ENCODE results near the gene VSIG4.

The VSIG4 gene

DNA sequence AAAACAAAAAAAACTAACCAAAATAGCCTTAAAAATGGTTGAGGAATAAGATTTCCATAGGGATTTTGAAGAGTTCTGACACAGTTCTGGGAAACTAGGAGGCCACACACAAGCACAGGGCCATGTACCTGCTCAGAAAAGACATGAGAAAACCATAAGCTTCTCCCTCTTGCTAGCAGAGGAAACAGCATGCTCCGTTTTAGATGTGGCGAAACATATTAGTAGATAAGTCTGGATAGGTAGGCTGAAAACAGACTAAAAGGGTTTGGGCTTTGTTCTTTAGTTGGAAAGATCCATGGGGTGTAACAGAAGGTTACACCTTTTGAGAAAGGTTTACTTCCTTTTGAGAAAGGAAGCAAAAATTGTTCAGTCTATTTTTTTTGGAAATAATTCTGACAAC is 10.9 kb downstream of the VSIG4 start:
- FAIRE-seq: peak; percentile 61
- no peak for DNase-seq (ENCODE audit: insufficient read length, low spot score)
- TF ChIP-seq POLR2AphosphoS5 (IDR thresholded peaks at IDR 0.05; ENCODE audit: low read depth, low read length) (no peak), POU2F2 (IDR thresholded peaks at IDR 0.05; ENCODE audit: low read depth, low read length) (no peak), SPI1 (IDR thresholded peaks at IDR 0.05; ENCODE audit: low read depth, low read length) (no peak)

GRCh38 chrX:66024570-66024969 is 15.3 kb downstream of the VSIG4 start:
- DNase-seq (ENCODE audit: insufficient read length, low spot score) (no peak), FAIRE-seq (no peak)
- no peak for TF ChIP-seq SPI1 (IDR thresholded peaks at IDR 0.05; ENCODE audit: low read depth, low read length)
- no peak for TF ChIP-seq PAX5 (IDR thresholded peaks at IDR 0.05; ENCODE audit: insufficient read depth, low read length, severe bottlenecking)
- TF ChIP-seq TAF1 (IDR thresholded peaks at IDR 0.05; ENCODE audit: low read depth, low read length): no peak
- no peak for TF ChIP-seq POLR2AphosphoS5 (IDR thresholded peaks at IDR 0.05; ENCODE audit: low read depth, low read length)
- TF ChIP-seq POLR2A (IDR thresholded peaks at IDR 0.05; ENCODE audit: low read depth, low read length): no peak
- TF ChIP-seq POU2F2 (IDR thresholded peaks at IDR 0.05; ENCODE audit: low read depth, low read length): no peak

DNA sequence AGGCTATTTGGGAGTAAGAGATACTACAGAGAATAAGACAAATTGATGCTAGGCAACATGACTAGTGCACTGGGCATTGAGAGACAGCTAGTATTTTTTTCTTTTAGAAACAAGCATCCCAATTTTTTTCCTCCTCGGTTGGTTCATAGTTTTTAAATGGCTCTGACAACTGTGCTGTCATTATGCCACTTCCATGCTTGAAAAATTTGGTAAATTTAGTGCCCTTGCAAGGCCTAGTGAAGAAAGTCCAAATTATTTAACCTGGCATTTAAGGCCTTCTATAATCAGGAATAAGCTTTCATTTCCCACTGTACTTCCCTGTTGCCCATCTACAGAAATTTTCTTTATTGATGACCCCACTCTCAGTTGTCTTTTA is 15.8 kb downstream of the VSIG4 start:
- no peak for TF ChIP-seq POU2F2 (IDR thresholded peaks at IDR 0.05; ENCODE audit: low read depth, low read length)
- TF ChIP-seq SPI1 (IDR thresholded peaks at IDR 0.05; ENCODE audit: low read depth, low read length): no peak
- no peak for TF ChIP-seq TAF1 (IDR thresholded peaks at IDR 0.05; ENCODE audit: low read depth, low read length)
- TF ChIP-seq POLR2AphosphoS5 (IDR thresholded peaks at IDR 0.05; ENCODE audit: low read depth, low read length): no peak
- no peak for TF ChIP-seq POLR2A (IDR thresholded peaks at IDR 0.05; ENCODE audit: low read depth, low read length)
- TF ChIP-seq PAX5 (IDR thresholded peaks at IDR 0.05; ENCODE audit: insufficient read depth, low read length, severe bottlenecking): no peak
- FAIRE-seq: no peak
- DNase-seq (ENCODE audit: insufficient read length, low spot score): no peak

DNA sequence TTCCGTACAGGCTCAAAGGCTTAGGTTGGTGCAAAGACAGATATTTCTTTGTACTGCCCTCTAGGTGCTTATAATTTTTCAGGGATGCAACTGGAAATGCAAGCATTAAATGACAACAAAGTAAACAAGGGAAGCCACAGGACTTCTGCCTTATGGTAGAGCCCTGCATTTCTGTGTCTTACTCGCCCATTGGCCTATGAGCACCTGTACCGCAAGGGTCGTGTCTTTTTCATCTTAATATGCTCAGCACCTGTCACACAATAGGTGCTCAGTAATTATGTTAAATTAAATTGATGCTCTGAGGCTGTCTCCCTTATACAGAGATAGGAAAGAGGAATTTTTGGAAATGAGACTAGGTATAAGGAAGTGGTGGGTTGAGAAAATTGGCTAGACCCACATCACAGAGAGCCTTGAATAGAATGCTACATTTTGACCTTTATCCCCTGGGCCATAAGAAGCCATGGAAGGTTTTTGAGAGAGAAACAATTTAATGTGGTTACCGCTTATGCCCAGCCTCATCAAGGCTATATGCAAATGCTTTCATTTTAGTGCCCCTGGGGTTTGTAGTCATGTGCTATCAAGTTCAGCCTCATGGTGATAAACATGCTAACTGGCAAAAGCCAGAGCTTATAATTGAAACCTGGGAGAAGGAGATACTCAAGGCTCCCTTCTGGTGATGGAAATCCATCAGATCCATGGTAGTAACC is 16.3 kb downstream of the VSIG4 start:
- FAIRE-seq: peak; percentile 13
- no peak for DNase-seq (ENCODE audit: insufficient read length, low spot score)
- TF ChIP-seq POLR2AphosphoS5 (IDR thresholded peaks at IDR 0.05; ENCODE audit: low read depth, low read length) (no peak), POLR2A (IDR thresholded peaks at IDR 0.05; ENCODE audit: low read depth, low read length) (no peak), TAF1 (IDR thresholded peaks at IDR 0.05; ENCODE audit: low read depth, low read length) (no peak), POU2F2 (IDR thresholded peaks at IDR 0.05; ENCODE audit: low read depth, low read length) (no peak), PAX5 (IDR thresholded peaks at IDR 0.05; ENCODE audit: insufficient read depth, low read length, severe bottlenecking) (no peak), SPI1 (IDR thresholded peaks at IDR 0.05; ENCODE audit: low read depth, low read length) (no peak)

DNA sequence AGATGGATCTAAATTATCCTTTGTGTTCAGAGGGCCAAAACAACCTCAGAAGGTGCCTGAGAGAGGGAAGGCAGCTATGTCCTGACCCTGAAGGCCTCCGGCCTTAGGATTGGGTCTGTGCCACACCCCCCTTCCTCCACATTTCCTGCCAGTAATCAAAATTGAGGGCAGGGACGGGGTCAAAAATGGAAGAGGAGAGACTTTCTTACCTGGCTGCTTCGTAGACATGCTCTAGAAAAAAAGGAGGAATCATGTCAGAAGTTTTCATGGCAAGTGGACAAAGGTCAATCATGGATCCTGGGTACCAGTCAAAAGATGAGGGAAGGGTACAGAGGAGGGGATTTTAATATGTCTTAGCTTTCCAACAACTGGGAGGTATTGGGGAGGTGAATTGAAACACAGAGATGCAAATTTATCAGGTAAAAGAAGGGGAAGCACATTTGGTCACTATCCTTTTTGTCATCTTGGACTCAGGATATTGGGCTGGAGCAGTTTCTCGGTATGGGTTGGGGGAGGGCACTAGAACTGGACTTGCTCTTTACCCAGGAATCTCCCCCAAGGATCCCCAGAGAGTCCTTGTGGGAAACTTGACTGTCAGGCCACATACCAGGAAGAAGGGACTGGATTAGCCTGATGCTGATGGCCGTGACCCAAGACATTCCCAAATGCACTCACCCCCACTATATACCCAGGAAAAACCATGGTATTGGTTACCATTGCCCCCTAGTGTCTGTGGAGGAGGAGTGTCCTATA is 17.1 kb downstream of the VSIG4 start:
- FAIRE-seq (peak; percentile 79), DNase-seq (ENCODE audit: insufficient read length, low spot score) (no peak)
- TF ChIP-seq POU2F2 (IDR thresholded peaks at IDR 0.05; ENCODE audit: low read depth, low read length) (no peak), SPI1 (IDR thresholded peaks at IDR 0.05; ENCODE audit: low read depth, low read length) (no peak), PAX5 (IDR thresholded peaks at IDR 0.05; ENCODE audit: insufficient read depth, low read length, severe bottlenecking) (no peak), POLR2A (IDR thresholded peaks at IDR 0.05; ENCODE audit: low read depth, low read length) (no peak), TAF1 (IDR thresholded peaks at IDR 0.05; ENCODE audit: low read depth, low read length) (no peak), POLR2AphosphoS5 (IDR thresholded peaks at IDR 0.05; ENCODE audit: low read depth, low read length) (no peak)

GRCh38 chrX:66021765-66022631 is 17.9 kb downstream of the VSIG4 start:
- no peak for TF ChIP-seq POLR2A (IDR thresholded peaks at IDR 0.05; ENCODE audit: low read depth, low read length)
- TF ChIP-seq PAX5 (IDR thresholded peaks at IDR 0.05; ENCODE audit: insufficient read depth, low read length, severe bottlenecking): no peak
- no peak for TF ChIP-seq POLR2AphosphoS5 (IDR thresholded peaks at IDR 0.05; ENCODE audit: low read depth, low read length)
- TF ChIP-seq POU2F2 (IDR thresholded peaks at IDR 0.05; ENCODE audit: low read depth, low read length): no peak
- no peak for TF ChIP-seq SPI1 (IDR thresholded peaks at IDR 0.05; ENCODE audit: low read depth, low read length)
- no peak for TF ChIP-seq TAF1 (IDR thresholded peaks at IDR 0.05; ENCODE audit: low read depth, low read length)
- DNase-seq (ENCODE audit: insufficient read length, low spot score): no peak
- peak; percentile 52 for FAIRE-seq

- DNase-seq (ENCODE audit: insufficient read length, low spot score): no peak
- TF ChIP-seq POLR2A (IDR thresholded peaks at IDR 0.05; ENCODE audit: low read depth, low read length): no peak
- no peak for TF ChIP-seq SPI1 (IDR thresholded peaks at IDR 0.05; ENCODE audit: low read depth, low read length)
- no peak for TF ChIP-seq POLR2AphosphoS5 (IDR thresholded peaks at IDR 0.05; ENCODE audit: low read depth, low read length)
- no peak for TF ChIP-seq TAF1 (IDR thresholded peaks at IDR 0.05; ENCODE audit: low read depth, low read length)
- TF ChIP-seq POU2F2 (IDR thresholded peaks at IDR 0.05; ENCODE audit: low read depth, low read length): no peak
- no peak for TF ChIP-seq PAX5 (IDR thresholded peaks at IDR 0.05; ENCODE audit: insufficient read depth, low read length, severe bottlenecking)
- peak; percentile 71 for FAIRE-seq
Measured at GRCh38 chrX:66021401-66021764, 18.5 kb downstream of the VSIG4 start.

DNA sequence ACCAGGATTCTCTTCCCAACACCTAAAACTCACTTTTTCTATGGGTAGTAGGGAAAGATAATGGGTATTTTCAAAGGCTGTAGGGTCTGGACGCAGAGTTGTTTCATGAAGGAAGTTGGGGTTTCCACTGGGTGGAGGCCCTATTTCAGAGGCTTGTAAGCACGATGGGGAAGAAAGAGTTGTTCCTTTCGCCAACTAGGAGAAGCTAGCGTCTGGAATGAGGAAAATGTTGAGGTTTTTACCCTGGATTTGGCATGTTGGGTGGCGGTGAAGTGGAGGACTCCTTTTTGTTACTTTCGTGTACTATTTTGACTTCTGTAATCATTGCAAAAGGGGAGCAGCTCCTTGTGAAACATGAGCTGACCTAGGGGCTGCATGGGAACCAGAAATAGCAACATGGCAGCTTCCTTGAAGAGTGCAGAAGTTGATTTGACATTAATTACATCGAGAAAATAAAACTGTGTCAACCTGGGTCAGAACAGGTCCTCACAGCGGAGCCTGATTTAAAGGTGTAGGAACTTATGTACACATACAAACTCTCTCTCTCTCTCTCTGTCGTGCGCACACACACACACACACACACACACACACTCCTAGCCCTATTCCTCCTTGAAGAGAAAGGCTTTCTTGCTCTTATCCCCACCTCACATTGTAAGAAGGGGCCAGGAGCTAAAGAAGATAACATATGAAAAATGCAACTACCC is 19.1 kb downstream of the VSIG4 start:
- FAIRE-seq: peak; percentile 94
- DNase-seq (ENCODE audit: insufficient read length, low spot score): no peak
- TF ChIP-seq POLR2AphosphoS5 (IDR thresholded peaks at IDR 0.05; ENCODE audit: low read depth, low read length): no peak
- no peak for TF ChIP-seq TAF1 (IDR thresholded peaks at IDR 0.05; ENCODE audit: low read depth, low read length)
- no peak for TF ChIP-seq SPI1 (IDR thresholded peaks at IDR 0.05; ENCODE audit: low read depth, low read length)
- no peak for TF ChIP-seq POLR2A (IDR thresholded peaks at IDR 0.05; ENCODE audit: low read depth, low read length)
- no peak for TF ChIP-seq POU2F2 (IDR thresholded peaks at IDR 0.05; ENCODE audit: low read depth, low read length)

Measured in GM12891 (cell line).